ENCODE results near the gene NR4A3.

DNA sequence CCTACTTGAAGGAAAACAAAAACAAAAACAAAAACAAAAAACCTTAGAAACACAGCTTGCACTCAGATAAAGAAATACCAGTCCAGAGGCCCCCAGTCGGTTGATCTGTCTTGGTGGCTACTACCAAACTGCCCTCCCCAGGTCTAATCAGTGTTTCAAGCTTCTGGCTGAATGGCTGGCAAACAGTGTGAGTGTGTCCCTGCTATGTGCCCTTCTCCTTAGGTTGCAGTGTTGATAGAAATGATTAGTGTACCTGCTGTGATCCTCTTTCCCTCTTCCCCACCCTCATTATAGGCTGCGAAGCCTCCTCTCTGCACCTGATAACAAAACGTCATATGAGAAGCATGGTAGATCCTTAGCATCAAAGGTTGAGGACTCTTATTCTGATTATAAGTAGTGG is 12.8 kb downstream of the NR4A3 start:
- TF ChIP-seq, protein P1, sequence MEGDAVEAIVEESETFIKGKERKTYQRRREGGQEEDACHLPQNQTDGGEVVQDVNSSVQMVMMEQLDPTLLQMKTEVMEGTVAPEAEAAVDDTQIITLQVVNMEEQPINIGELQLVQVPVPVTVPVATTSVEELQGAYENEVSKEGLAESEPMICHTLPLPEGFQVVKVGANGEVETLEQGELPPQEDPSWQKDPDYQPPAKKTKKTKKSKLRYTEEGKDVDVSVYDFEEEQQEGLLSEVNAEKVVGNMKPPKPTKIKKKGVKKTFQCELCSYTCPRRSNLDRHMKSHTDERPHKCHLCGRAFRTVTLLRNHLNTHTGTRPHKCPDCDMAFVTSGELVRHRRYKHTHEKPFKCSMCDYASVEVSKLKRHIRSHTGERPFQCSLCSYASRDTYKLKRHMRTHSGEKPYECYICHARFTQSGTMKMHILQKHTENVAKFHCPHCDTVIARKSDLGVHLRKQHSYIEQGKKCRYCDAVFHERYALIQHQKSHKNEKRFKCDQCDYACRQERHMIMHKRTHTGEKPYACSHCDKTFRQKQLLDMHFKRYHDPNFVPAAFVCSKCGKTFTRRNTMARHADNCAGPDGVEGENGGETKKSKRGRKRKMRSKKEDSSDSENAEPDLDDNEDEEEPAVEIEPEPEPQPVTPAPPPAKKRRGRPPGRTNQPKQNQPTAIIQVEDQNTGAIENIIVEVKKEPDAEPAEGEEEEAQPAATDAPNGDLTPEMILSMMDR (IDR thresholded peaks at IDR 0.05; ENCODE audit: low read depth, low read length) = no peak
- no peak for TF ChIP-seq EZH2phosphoT487 (IDR thresholded peaks at IDR 0.05; ENCODE audit: low read depth)

Data from OCI-LY3 (cell line).